Measurements from ENCODE around the gene SLC15A1.
A peak's percentile ranks its signal among the peaks of the same experiment; 100 is the strongest.

SLC15A1 gene

GRCh38 chr13:98752467-98753290, at the start of gene SLC15A1:
SLC15A1 (minus strand) TSS chr13:98752672; CDS start chr13:98752598, 74 bp downstream.
- H3K27ac Mint-ChIP-seq, result no peak within 1 kb of the TSS
- peaks cover 66% of the 10 kb centered on the region for H3K27me3 Mint-ChIP-seq (ENCODE audit: low read depth, poor library complexity)
- TF ChIP-seq CTCF (IDR thresholded peaks at IDR 0.05), result no peak
- DNase-seq, result peak; percentile 41
- peaks cover 7% of the 10 kb centered on the region for H3K4me1 Mint-ChIP-seq
- peak within 1 kb of the TSS; percentile 83 for H3K4me3 Mint-ChIP-seq
- H3K9me3 Mint-ChIP-seq, result peaks cover 32% of the 10 kb centered on the region
- H3K36me3 Mint-ChIP-seq (ENCODE audit: low read depth), result peaks cover 8% of the 10 kb centered on the region

- no peaks in the 10 kb centered on the region for H3K36me3 Mint-ChIP-seq (ENCODE audit: low read depth)
- no peaks in the 10 kb centered on the region for H3K9me3 Mint-ChIP-seq
- H3K4me3 Mint-ChIP-seq, result no peak overlapping the region
- TF ChIP-seq CTCF (IDR thresholded peaks at IDR 0.05), result no peak
- H3K27ac Mint-ChIP-seq, result no peak overlapping the region
- no peak for DNase-seq
- no peaks in the 10 kb centered on the region for H3K27me3 Mint-ChIP-seq (ENCODE audit: low read depth, poor library complexity)
- H3K4me1 Mint-ChIP-seq, result peaks cover 11% of the 10 kb centered on the region
These were observed 49.4 kb upstream of the SLC15A1 start for GRCh38 chr13:98801626-98802418.

- Mint-ChIP-seq H3K4me1 (peaks cover 11% of the 10 kb centered on the region), H3K4me3 (no peak overlapping the region), H3K27me3 (ENCODE audit: low read depth, poor library complexity) (no peaks in the 10 kb centered on the region), H3K36me3 (ENCODE audit: low read depth) (peaks cover 7% of the 10 kb centered on the region), H3K27ac (no peak overlapping the region), H3K9me3 (no peaks in the 10 kb centered on the region)
- no peak for DNase-seq
- TF ChIP-seq CTCF (IDR thresholded peaks at IDR 0.05), result no peak
These were observed 47.6 kb upstream of the SLC15A1 start for GRCh38 chr13:98800078-98800477.

- H3K4me1 Mint-ChIP-seq, result peaks cover 11% of the 10 kb centered on the region
- no peak overlapping the region for H3K27ac Mint-ChIP-seq
- peaks cover 14% of the 10 kb centered on the region for H3K36me3 Mint-ChIP-seq (ENCODE audit: low read depth)
- DNase-seq, result no peak
- H3K27me3 Mint-ChIP-seq (ENCODE audit: low read depth, poor library complexity), result no peaks in the 10 kb centered on the region
- no peaks in the 10 kb centered on the region for H3K9me3 Mint-ChIP-seq
- no peak overlapping the region for H3K4me3 Mint-ChIP-seq
- TF ChIP-seq CTCF (IDR thresholded peaks at IDR 0.05), result no peak
These were observed 46.6 kb upstream of the SLC15A1 start for GRCh38 chr13:98798849-98799645.

GRCh38 chr13:98797456-98797855, 45.0 kb upstream of the SLC15A1 start:
- TF ChIP-seq CTCF (IDR thresholded peaks at IDR 0.05), result no peak
- Mint-ChIP-seq H3K27ac (no peak overlapping the region), H3K27me3 (ENCODE audit: low read depth, poor library complexity) (no peaks in the 10 kb centered on the region), H3K9me3 (no peaks in the 10 kb centered on the region), H3K36me3 (ENCODE audit: low read depth) (peaks cover 14% of the 10 kb centered on the region), H3K4me3 (no peak overlapping the region), H3K4me1 (peaks cover 7% of the 10 kb centered on the region)
- DNase-seq, result no peak

Data from nephron progenitor cell (in vitro differentiated cells).